Gastrocnemius medialis (tissue), 4 donors: Measurements from ENCODE around the gene RPL35.

Experiments
- POLR2A ChIP-seq, 2 donors: fragments of 450-650 bp; IDR thresholded peaks; one replicate each; pipeline ENCODE4 v1.6.1; 2017; ENCODE audit warnings: antibody characterized with exemption in 2 of 2, mild to moderate bottlenecking in 2 of 2, moderate library complexity in 2 of 2
- TF ChIP-seq, protein P1 (sequence below), 5 experiments: fragments of 450-650 bp in 3 of 5; fragments of 200-600 bp in 2 of 5; sonication (generic) in 2 of 5; IDR thresholded peaks in 4 of 5; conservative IDR thresholded peaks in 1 of 5; 1 replicate in 4 of 5; 2 replicates in 1 of 5; pipeline ENCODE4 v1.5.1; 2016 to 2019; ENCODE audit warnings: antibody characterized with exemption in 5 of 5, mild to moderate bottlenecking in 3 of 5, moderate library complexity in 3 of 5

DNA sequence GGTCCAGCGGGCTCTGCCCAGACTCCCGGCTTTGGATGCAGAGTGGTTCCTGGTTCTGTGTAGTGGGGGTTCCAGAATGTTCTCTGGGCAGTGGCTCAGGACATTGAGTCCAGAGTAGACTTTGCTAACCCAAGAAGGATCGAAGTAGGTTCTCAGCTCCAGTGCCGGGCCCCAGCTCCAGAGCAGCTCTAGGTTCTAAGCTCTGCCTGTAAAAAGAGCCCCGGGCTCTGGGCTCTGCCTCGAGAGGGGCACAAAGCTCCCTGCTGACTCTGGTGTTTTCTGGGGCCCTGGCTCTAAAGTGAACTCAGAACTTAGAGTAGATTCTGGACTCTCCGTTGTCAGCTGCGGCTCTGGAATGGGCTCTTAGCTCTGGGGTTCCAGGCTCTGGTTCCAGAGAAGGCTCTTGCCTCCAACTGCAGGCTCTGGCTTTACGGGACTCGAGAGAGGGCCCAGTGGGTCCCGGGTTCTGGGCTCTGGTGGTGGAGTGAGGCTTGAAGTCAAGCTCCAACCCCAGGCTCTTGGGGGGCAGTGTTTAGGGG lies 8.1 kb downstream of the RPL35 start:
- TF ChIP-seq, protein P1, sequence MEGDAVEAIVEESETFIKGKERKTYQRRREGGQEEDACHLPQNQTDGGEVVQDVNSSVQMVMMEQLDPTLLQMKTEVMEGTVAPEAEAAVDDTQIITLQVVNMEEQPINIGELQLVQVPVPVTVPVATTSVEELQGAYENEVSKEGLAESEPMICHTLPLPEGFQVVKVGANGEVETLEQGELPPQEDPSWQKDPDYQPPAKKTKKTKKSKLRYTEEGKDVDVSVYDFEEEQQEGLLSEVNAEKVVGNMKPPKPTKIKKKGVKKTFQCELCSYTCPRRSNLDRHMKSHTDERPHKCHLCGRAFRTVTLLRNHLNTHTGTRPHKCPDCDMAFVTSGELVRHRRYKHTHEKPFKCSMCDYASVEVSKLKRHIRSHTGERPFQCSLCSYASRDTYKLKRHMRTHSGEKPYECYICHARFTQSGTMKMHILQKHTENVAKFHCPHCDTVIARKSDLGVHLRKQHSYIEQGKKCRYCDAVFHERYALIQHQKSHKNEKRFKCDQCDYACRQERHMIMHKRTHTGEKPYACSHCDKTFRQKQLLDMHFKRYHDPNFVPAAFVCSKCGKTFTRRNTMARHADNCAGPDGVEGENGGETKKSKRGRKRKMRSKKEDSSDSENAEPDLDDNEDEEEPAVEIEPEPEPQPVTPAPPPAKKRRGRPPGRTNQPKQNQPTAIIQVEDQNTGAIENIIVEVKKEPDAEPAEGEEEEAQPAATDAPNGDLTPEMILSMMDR (IDR thresholded peaks at IDR 0.05 in 4 of 5, conservative IDR thresholded peaks at IDR 0.05 in 1 of 5) = no peak
- TF ChIP-seq POLR2A (IDR thresholded peaks at IDR 0.05) = no peak
